HUES48 (cell line): Measurements from ENCODE around the gene OLIG2.

ENCODE experiments used
- H3K27ac ChIP-seq: one replicate; pipeline ENCODE4 v1.7.0; 2013; ENCODE audit warnings: low read depth, low read length, inconsistent platforms
- H3K27me3 ChIP-seq: 2 replicates; pipeline ENCODE4 v1.6.1; 2013; ENCODE audit warnings: mild to moderate bottlenecking, low read length; ENCODE audit not compliant: control insufficient read depth, insufficient read depth
- H3K36me3 ChIP-seq: 2 replicates; pipeline ENCODE4 v1.6.1; 2013; ENCODE audit warnings: low read length; ENCODE audit not compliant: control insufficient read depth, insufficient read depth
- H3K4me1 ChIP-seq: 2 replicates; pipeline ENCODE4 v1.6.1; 2013; ENCODE audit warnings: mild to moderate bottlenecking, low read length; ENCODE audit not compliant: control insufficient read depth, insufficient read depth
- H3K4me3 ChIP-seq: 2 replicates; pipeline ENCODE4 v1.5.1; 2013; ENCODE audit warnings: mild to moderate bottlenecking, low read depth, low read length
- H3K9ac ChIP-seq: 2 replicates; pipeline ENCODE4 v1.6.1; 2013; ENCODE audit warnings: mild to moderate bottlenecking, low read depth, low read length, moderate library complexity
- H3K9me3 ChIP-seq: 2 replicates; pipeline ENCODE4 v1.6.1; 2013; ENCODE audit warnings: low read length; ENCODE audit not compliant: control insufficient read depth, insufficient read depth

OLIG2 gene

DNA sequence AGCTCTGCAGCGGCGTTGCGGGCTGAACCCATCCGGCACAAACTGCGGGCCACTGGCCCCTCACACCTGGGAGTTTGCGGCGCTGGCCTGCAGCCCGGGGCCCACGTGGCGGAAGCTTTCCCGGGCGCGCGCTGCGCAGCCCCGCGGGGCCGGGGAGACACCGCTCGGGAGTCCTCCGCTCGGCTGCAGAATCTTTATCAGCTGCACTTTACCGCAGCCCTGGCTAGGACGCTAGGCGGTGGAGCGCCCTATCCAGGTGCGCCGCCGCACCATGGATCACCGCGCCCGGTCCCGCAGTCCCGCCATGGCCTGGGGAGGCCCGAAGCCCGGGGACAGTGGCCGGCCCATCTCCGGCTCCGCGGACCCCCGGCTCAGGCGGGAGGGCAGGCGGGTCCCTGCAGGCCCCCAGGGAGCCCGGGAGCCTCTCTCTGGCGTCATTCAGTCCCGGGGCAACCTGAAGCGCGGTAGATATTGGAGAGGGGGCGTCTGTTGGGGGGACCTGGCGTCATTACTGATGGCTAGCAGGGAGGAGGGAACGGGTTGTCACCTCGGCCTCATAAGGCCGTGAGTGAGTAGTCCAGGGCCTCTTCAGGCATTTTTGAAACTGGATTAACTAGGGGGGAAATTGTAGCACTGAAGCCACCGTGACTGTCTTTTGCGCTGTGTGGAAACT, 5.7 kb upstream of the OLIG2 start:
- H3K27me3 ChIP-seq = peaks cover 100% of the 10 kb centered on the region

DNA sequence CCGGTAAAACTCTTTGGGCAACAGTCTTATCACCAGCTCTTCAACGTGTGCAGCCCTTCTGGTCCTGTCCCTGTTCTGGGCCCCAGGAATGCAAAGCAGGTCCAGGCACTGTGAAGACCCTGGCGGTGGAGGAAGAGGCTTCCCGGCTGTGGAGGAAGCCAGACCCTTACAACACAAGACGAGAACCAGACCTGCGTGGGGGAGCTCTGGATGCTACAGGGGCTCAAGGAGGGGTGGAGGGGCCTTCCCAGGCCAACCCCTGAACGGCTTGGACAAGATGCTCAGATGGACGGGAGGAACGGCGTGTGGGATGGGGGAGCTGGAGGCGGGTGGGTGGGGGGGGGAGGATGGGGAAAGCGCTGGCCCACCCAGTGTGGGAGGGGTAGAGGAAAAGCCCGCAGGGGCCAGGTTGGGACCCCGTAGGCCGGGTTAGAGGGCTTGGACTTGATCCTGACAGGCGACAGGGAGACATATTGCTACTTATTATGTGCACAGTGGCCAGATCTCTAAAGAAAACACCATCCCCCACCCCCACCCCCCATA, 5.1 kb upstream of the OLIG2 start:
- Histone ChIP-seq H3K9me3 (no peaks in the 10 kb centered on the region), H3K4me3 (peak overlapping the region; percentile 48; the same call in 1 of the 2 replicates), H3K36me3 (no peaks in the 10 kb centered on the region), H3K4me1 (peaks cover 18% of the 10 kb centered on the region), H3K27ac (no peak overlapping the region), H3K9ac (no peak overlapping the region), H3K27me3 (peaks cover 99% of the 10 kb centered on the region)

More for the DNA sequence above, 5.7 kb upstream of the OLIG2 start:
- no peaks in the 10 kb centered on the region for H3K36me3 ChIP-seq
- no peaks in the 10 kb centered on the region for H3K9me3 ChIP-seq
- H3K4me1 ChIP-seq = peaks cover 18% of the 10 kb centered on the region
- no peak overlapping the region for H3K9ac ChIP-seq
- peak overlapping the region; percentile 48 for H3K4me3 ChIP-seq
- H3K27ac ChIP-seq = no peak overlapping the region

DNA sequence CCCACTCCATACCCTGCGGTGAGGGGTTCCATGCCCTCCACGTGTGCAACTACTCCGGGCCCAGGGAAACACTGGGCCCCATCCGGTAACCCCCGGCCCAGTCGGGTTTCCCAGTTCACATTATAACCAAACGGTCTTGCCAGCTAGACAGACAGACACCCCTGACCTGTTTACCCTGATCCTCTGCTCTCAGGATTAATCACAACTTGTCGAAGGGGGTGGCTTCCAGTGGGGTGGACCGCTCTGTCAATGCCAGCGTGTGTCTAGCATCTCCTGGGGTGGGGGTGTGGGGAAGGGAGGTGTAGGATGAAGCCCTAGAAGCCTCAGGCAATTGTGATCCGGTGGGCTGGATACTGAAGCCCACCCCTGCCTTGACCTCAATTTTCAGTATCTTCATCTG, 4.6 kb upstream of the OLIG2 start:
- no peak overlapping the region for H3K9ac ChIP-seq
- no peak overlapping the region for H3K4me3 ChIP-seq
- no peaks in the 10 kb centered on the region for H3K36me3 ChIP-seq
- H3K27me3 ChIP-seq = peaks cover 99% of the 10 kb centered on the region
- H3K4me1 ChIP-seq = peaks cover 21% of the 10 kb centered on the region
- no peak overlapping the region for H3K27ac ChIP-seq
- H3K9me3 ChIP-seq = no peaks in the 10 kb centered on the region

DNA sequence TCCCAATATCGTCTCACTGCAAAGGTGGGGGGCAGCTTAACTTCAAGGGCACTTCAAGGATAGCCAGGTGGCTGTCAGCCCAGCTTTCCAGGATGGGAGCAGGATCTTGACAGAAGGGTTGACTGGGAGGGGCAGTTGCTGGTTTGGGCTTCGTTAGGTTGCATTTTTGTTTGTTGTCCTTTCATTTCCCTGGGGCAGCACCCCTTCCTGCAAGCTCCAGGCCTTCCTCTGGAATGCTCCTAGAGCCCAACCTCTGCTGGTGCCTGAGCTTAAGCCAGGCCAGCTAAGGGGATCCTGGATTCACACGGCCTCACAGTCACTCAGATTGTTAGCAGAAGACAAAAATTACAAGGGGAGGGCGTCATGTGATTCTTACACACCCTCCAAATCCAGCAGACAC, 4.1 kb upstream of the OLIG2 start:
- Histone ChIP-seq H3K9me3 (no peaks in the 10 kb centered on the region), H3K9ac (no peak overlapping the region), H3K4me3 (no peak overlapping the region), H3K4me1 (peaks cover 25% of the 10 kb centered on the region), H3K27ac (no peak overlapping the region), H3K27me3 (peaks cover 99% of the 10 kb centered on the region), H3K36me3 (no peaks in the 10 kb centered on the region)

DNA sequence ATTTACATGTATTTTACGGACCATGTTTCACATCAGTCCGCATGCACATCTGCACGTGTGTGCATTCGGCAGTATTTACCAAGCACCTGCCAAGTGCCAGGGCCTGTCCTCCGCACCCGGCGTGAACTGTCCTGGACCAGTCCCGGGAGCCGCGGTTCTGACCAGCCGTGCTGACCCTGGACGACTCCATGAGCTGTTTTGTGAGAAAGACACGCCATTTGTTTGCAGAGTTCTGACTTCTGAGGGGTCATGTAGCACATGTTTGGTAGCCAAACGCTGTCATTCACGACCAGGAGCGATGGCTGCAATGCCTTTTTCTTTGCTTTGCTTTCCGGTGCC, 3.3 kb upstream of the OLIG2 start:
- peaks cover 99% of the 10 kb centered on the region for H3K27me3 ChIP-seq
- peak overlapping the region; percentile 1; the same call in 1 of the 2 replicates for H3K4me3 ChIP-seq
- H3K27ac ChIP-seq = no peak overlapping the region
- H3K36me3 ChIP-seq = no peaks in the 10 kb centered on the region
- peaks cover 25% of the 10 kb centered on the region for H3K4me1 ChIP-seq
- H3K9me3 ChIP-seq = no peaks in the 10 kb centered on the region
- no peak overlapping the region for H3K9ac ChIP-seq

DNA sequence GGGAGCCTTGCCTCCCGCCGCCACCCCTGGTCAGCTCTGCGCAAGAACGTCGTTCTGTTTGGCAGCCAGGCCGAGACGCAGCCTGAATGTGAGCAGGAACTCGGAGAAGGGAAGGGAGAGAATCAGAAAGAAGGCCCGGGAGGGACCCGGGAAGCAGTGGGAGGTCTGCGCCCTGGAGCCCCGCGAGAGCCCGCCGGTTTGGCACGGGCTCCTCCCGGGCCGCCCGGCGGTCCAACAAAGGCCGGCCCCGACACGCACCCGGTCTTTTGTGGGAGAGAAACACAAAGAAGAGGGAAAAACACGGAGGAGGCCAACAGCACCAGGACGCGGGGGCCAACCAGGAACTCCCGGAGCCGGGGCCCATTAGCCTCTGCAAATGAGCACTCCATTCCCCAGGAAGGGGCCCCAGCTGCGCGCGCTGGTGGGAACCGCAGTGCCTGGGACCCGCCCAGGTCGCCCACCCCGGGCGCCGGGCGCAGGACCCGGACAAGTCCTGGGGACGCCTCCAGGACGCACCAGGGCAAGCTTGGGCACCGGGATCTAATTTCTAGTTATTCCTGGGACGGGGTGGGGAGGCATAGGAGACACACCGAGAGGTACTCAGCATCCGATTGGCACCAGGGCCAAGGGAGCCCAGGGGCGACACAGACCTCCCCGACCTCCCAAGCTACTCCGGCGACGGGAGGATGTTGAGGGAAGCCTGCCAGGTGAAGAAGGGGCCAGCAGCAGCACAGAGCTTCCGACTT, 2.7 kb upstream of the OLIG2 start:
- no peak overlapping the region for H3K9ac ChIP-seq
- peaks cover 99% of the 10 kb centered on the region for H3K27me3 ChIP-seq
- H3K4me1 ChIP-seq = peaks cover 27% of the 10 kb centered on the region
- no peaks in the 10 kb centered on the region for H3K9me3 ChIP-seq
- H3K4me3 ChIP-seq = peak overlapping the region; percentile 2; the same call in 1 of the 2 replicates
- no peaks in the 10 kb centered on the region for H3K36me3 ChIP-seq
- no peak overlapping the region for H3K27ac ChIP-seq

DNA sequence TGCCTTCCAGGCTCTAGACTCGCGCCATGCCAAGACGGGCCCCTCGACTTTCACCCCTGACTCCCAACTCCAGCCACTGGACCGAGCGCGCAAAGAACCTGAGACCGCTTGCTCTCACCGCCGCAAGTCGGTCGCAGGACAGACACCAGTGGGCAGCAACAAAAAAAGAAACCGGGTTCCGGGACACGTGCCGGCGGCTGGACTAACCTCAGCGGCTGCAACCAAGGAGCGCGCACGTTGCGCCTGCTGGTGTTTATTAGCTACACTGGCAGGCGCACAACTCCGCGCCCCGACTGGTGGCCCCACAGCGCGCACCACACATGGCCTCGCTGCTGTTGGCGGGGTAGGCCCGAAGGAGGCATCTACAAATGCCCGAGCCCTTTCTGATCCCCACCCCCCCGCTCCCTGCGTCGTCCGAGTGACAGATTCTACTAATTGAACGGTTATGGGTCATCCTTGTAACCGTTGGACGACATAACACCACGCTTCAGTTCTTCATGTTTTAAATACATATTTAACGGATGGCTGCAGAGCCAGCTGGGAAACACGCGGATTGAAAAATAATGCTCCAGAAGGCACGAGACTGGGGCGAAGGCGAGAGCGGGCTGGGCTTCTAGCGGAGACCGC, 2.0 kb upstream of the OLIG2 start:
- no peak overlapping the region for H3K27ac ChIP-seq
- peak overlapping the region; percentile 2; the same call in 1 of the 2 replicates for H3K4me3 ChIP-seq
- H3K9ac ChIP-seq = no peak overlapping the region
- H3K27me3 ChIP-seq = peaks cover 99% of the 10 kb centered on the region
- no peaks in the 10 kb centered on the region for H3K36me3 ChIP-seq
- peaks cover 30% of the 10 kb centered on the region for H3K4me1 ChIP-seq
- H3K9me3 ChIP-seq = no peaks in the 10 kb centered on the region

DNA sequence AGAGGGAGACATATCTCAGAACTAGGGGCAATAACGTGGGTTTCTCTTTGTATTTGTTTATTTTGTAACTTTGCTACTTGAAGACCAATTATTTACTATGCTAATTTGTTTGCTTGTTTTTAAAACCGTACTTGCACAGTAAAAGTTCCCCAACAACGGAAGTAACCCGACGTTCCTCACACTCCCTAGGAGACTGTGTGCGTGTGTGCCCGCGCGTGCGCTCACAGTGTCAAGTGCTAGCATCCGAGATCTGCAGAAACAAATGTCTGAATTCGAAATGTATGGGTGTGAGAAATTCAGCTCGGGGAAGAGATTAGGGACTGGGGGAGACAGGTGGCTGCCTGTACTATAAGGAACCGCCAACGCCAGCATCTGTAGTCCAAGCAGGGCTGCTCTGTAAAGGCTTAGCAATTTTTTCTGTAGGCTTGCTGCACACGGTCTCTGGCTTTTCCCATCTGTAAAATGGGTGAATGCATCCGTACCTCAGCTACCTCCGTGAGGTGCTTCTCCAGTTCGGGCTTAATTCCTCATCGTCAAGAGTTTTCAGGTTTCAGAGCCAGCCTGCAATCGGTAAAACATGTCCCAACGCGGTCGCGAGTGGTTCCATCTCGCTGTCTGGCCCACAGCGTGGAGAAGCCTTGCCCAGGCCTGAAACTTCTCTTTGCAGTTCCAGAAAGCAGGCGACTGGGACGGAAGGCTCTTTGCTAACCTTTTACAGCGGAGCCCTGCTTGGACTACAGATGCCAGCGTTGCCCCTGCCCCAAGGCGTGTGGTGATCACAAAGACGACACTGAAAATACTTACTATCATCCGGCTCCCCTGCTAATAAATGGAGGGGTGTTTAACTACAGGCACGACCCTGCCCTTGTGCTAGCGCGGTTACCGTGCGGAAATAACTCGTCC, 1.3 kb upstream of the OLIG2 start:
- H3K36me3 ChIP-seq = no peaks in the 10 kb centered on the region
- H3K9ac ChIP-seq = no peak overlapping the region
- H3K9me3 ChIP-seq = no peaks in the 10 kb centered on the region
- H3K27ac ChIP-seq = no peak overlapping the region
- H3K4me1 ChIP-seq = peaks cover 38% of the 10 kb centered on the region
- peak overlapping the region; percentile 69 for H3K4me3 ChIP-seq
- peaks cover 99% of the 10 kb centered on the region for H3K27me3 ChIP-seq

DNA sequence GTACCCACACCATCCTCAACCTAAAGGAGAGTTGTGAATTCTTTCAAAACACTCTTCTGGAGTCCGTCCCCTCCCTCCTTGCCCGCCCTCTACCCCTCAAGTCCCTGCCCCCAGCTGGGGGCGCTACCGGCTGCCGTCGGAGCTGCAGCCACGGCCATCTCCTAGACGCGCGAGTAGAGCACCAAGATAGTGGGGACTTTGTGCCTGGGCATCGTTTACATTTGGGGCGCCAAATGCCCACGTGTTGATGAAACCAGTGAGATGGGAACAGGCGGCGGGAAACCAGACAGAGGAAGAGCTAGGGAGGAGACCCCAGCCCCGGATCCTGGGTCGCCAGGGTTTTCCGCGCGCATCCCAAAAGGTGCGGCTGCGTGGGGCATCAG, 638 bp upstream of the OLIG2 start:
- Histone ChIP-seq H3K4me3 (peak overlapping the region; percentile 69), H3K4me1 (peaks cover 42% of the 10 kb centered on the region), H3K9ac (no peak overlapping the region), H3K27me3 (peaks cover 99% of the 10 kb centered on the region), H3K36me3 (no peaks in the 10 kb centered on the region), H3K27ac (no peak overlapping the region), H3K9me3 (no peaks in the 10 kb centered on the region)

DNA sequence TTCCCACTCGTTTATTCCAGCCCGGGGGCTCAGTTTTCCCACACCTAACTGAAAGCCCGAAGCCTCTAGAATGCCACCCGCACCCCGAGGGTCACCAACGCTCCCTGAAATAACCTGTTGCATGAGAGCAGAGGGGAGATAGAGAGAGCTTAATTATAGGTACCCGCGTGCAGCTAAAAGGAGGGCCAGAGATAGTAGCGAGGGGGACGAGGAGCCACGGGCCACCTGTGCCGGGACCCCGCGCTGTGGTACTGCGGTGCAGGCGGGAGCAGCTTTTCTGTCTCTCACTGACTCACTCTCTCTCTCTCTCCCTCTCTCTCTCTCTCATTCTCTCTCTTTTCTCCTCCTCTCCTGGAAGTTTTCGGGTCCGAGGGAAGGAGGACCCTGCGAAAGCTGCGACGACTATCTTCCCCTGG, 716 bp downstream of the OLIG2 start:
- Histone ChIP-seq H3K36me3 (no peaks in the 10 kb centered on the region), H3K27me3 (peaks cover 99% of the 10 kb centered on the region), H3K9me3 (no peaks in the 10 kb centered on the region), H3K9ac (no peak overlapping the region), H3K4me1 (peaks cover 38% of the 10 kb centered on the region), H3K27ac (no peak overlapping the region), H3K4me3 (no peak overlapping the region)
